Activated CD4-positive, CD25-positive, alpha-beta regulatory T cell treated with anti-CD3 and anti-CD28 coated beads, Interleukin-2, amount 50 U/mL, for 72 hours (primary cell): ENCODE results near the gene TNFAIP3.
"Not testable (repeated sequence)": the region's sequence is repeated elsewhere in the genome, so short reads cannot be mapped to it uniquely, and the experiment has no call there.

Source experiments
- DNase-seq: peaks from one replicate; pipeline ENCODE4 v3.0.0; 2021

TNFAIP3 gene

GRCh38 chr6:137879885-137880745 is 13.1 kb downstream of the TNFAIP3 start:
- DNase-seq, result no peak

GRCh38 chr6:137880746-137881521 is 13.9 kb downstream of the TNFAIP3 start:
- DNase-seq, result no peak

GRCh38 chr6:137881522-137881886 is 14.4 kb downstream of the TNFAIP3 start:
- DNase-seq, result no peak

DNA sequence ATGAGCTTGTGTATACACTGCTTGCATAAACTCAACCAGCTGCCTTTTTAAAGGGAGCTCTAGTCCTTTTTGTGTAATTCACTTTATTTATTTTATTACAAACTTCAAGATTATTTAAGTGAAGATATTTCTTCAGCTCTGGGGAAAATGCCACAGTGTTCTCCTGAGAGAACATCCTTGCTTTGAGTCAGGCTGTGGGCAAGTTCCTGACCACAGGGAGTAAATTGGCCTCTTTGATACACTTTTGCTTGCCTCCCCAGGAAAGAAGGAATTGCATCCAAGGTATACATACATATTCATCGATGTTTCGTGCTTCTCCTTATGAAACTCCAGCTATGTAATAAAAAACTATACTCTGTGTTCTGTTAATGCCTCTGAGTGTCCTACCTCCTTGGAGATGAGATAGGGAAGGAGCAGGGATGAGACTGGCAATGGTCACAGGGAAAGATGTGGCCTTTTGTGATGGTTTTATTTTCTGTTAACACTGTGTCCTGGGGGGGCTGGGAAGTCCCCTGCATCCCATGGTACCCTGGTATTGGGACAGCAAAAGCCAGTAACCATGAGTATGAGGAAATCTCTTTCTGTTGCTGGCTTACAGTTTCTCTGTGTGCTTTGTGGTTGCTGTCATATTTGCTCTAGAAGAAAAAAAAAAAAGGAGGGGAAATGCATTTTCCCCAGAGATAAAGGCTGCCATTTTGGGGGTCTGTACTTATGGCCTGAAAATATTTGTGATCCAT is 15.3 kb downstream of the TNFAIP3 start:
- DNase-seq, result no peak

- DNase-seq, result no peak
Measured at GRCh38 chr6:137883400-137884148, 16.5 kb downstream of the TNFAIP3 start.

GRCh38 chr6:137884149-137884909 is 17.3 kb downstream of the TNFAIP3 start:
- no peak for DNase-seq

GRCh38 chr6:137884910-137885229 is 17.8 kb downstream of the TNFAIP3 start:
- DNase-seq, result not testable (repeated sequence)

DNA sequence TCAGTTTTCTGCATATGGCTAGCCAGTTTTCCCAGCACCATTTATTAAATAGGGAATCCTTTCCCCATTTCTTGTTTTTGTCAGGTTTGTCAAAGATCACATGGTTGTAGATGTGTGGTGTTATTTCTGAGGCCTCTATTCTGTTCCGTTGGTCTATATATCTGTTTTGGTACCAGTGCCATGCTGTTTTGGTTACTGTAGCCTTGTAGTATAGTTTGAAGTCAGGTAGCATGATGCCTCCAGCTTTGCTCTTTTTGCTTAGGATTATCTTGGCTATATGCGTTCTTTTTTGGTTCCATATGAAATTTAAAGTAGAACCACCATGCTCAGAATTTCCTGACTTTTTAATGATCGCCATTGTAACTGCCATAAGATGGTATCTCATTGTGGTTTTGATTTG is 19.2 kb downstream of the TNFAIP3 start:
- not testable (repeated sequence) for DNase-seq

DNA sequence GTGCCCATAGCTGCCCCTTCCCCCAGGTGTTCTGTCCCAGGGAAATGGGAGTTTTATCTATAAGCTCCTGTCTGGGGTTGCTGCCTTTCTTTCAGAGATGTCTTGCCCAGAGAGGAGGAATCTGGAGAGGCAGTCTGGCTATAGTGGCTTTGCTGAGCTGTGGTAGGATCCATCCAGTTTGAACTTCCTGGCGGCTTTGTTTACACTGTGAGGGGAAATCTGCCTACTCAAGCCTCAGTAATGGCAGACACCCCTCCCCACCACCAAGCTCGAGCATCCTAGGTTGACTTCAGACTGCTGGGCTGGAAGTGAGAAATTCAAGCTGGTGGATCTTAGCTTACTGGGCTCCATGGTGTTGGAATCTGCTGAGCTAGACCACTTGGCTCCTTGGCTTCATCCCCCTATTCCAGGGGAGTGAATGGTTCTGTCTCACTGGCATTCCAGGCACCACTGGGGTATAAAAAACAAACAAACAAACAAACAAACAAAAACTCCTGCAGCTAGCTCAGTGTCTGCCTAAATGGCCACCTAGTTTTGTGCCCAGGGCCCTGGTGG is 24.0 kb downstream of the TNFAIP3 start:
- no peak for DNase-seq

- no peak for DNase-seq
Measured at GRCh38 chr6:137892271-137892708, 25.2 kb downstream of the TNFAIP3 start.

DNA sequence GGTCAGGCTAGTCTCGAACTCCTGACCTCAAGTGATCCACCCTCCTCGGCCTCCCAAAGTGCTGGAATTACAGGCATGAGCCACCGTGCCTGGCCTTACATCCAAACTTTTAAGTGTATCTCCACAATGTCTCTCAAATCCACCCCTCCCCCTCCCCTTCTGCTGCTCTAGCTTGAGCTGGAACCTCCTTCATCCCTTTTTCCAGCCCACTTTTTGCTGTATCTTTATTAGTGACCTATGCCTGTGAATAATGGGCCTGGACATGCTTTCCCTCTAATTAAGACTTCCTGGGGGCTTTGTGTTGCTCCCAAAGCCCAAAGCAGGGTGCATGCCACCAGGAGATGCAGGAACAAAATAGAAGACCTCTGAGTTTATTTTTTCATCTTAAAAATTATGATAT is 26.1 kb downstream of the TNFAIP3 start:
- no peak for DNase-seq

DNA sequence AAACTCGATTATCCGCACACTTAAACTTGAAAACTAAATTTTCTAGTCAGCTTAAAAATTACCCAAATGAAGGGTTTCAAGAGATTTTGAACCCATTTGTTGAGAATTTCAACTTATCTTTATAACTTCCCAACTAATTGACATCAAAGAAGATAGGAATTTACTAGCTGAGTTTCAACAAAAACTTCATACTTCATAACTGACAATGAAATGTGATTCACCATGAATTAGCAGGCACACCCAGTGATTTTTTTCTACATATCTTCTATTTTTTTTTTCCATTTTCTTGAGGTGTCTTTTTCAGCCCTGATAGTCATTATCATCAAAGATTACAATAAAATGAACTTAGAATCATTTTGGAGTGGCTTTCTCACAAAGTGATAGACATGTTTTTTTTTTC is 26.7 kb downstream of the TNFAIP3 start:
- no peak for DNase-seq

DNA sequence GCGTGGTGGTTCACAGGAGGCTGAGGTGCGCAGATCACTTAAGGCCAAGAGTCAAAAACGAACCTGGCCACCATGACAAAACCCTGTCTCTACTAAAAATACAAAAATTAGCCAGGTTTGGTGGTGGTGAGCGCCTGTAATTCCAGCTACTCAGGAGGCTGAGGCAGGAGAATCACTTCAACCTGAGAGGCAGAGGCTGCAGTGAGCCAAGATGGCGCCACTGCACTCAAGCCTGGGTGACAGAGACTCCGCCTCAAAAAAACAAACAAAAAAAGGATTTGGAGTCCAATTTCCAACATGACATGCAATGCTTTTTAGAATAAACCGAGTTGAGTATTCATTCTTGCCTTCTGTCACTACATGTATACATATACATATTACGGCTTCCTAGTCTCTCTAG is 27.3 kb downstream of the TNFAIP3 start:
- DNase-seq, result not testable (repeated sequence)

GRCh38 chr6:137894779-137895385 is 27.8 kb downstream of the TNFAIP3 start:
- no peak for DNase-seq

DNA sequence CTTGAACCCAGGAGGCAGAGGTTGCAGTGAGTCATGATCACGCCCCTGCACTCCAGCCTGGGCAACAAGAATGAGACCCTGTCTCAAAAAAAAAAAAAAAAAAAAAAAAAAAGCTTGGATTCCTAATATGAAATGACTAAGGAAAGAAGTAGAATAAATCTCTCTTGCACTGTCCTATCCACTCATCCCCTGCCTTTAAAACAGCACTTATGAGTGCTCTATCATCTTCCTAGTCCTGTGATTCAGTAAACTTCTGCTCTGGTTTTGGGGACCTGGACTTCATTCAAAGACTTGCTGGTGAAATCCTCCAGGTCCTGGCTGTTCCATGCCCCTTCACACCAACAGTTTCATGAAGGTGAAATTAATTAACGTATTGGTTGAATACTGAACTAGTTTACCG is 29.6 kb downstream of the TNFAIP3 start:
- no peak for DNase-seq

DNA sequence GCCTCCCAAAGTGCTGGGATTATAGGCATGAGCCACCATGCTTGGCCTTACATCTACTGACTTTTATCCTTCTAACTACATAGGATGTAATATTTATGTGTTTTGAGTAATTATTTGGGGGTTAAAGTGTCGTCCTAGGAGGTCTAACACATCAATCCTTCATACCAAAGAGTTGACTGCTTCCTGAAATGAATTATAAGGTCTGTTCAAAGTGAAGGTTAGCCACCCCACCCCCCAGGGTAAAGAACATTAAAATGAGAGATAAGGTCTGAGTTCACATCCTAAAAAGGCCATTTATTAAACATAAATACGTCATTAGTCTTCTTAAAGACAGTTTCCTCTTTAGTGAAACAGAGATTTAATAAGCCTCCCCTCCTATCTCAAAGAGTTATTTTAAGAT is 33.8 kb downstream of the TNFAIP3 start:
- no peak for DNase-seq

DNA sequence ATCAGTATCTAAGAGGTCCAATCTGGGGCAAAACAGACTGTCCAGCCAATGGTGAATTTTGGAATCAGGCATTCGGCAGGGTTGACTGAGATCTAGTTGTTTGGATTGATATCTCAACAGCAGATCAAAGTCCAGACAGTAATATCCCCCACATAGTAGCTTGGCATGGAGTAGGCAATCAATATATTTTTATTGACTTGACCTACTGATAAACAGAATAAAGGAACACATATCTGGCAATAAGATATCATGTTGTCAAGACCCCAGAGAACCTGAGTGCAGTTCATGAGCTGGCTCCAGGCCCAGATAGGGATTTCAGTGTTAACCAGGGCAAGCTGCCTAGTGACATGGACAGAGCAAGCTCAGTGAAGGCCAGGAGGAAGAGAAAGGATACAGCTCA is 34.4 kb downstream of the TNFAIP3 start:
- no peak for DNase-seq

- no peak for DNase-seq
Measured at GRCh38 chr6:137902699-137903098, 35.6 kb downstream of the TNFAIP3 start.

- DNase-seq, result no peak
Measured at GRCh38 chr6:137903274-137903932, 36.3 kb downstream of the TNFAIP3 start.

DNA sequence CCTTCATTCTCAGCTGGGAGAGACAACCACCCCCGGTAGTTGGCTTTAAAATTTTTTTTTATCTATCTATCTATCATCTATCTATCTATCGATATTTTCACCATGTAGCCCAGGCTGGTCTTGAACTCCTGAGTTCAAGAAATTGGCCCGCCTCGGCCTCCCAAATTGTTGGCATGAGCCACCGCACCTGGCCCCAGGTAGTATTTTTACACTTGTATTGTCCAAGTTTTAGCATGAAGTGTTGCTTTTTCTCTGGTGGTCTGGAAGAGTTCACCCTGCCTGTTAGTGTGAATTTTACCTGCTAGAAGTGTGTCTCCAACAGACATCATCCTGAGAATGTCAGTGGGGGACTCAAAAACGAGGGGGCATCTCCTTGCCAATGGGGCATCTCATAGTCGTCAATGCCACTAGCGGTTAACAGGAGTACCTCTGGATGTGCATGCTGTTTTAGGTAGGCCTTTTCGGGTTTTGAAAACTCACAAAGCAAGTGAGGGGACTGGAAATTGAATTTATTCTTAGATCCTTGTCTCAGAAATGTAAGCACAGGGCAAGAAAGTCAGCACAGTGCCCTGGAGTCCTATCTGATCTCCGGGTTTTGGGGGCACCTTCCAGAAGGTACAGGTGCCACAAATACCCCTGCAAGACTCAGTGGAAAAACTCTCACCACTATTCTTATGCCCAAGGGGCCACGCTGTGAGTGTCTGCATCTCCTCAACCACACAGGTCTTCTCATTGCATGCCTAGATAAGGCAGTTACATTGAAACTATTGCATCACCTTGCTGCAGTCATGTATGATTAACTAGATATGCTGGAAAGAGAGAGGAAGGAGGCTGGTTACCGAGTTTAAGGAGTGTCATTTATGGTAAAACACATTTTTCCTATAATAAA is 37.1 kb downstream of the TNFAIP3 start:
- DNase-seq, result no peak
